ENCODE measurements around the gene TGFBRAP1. TPM values are rescaled to one million over a fixed set of nuclear protein-coding genes. Genes with fewer than 3 reads are reported as not detected.

Gene TGFBRAP1
- total and polyA plus RNA-seq, 9 of the 15 experiments (the other 6 are each of a cell fraction or from before 2014, with no cell fraction given) = 3.7 to 18.0 (median 11.0) TPM

- no peak overlapping the region for H3K9ac ChIP-seq (ENCODE audit: insufficient read depth in 1 of 2, low read depth in 2 of 2, low read length in 2 of 2)
- ChIA-PET CTCF (ENCODE audit: low intra/inter-chr PET ratio) (no interaction called here), POLR2A (no interaction called here)
- no peak overlapping the region for H3K27ac ChIP-seq (ENCODE audit: extremely low read depth, low read depth, low read length)
- intact Hi-C loops (cut with micrococcal nuclease) = loop anchor here (5.0 kb wide), 2 partner anchors 57 to 63 kb away; no protein-coding TSS in a partner anchor
- H3K27me3 ChIP-seq (ENCODE audit: control insufficient read depth in 2 of 2, insufficient read depth in 2 of 2, low read length in 2 of 2) = peaks cover 21 to 54% of the 10 kb centered on the region in 2 experiments; a peak in 4 of 5 replicates
- H3K9me3 ChIP-seq (replicated peaks; ENCODE audit: control insufficient read depth, insufficient read depth, low read depth, low read length) = no peaks in the 10 kb centered on the region
- TF ChIP-seq SMARCA5 (IDR thresholded peaks at IDR 0.05) = no peak
- no peak for TF ChIP-seq ZNF717 (CRISPR knock-in tag; IDR thresholded peaks at IDR 0.05)
- TF ChIP-seq ERF (CRISPR knock-in tag; IDR thresholded peaks at IDR 0.05) = no peak
- no peak for TF ChIP-seq ESRRA (IDR thresholded peaks at IDR 0.05; ENCODE audit: borderline replicate concordance, low read depth)
- TF ChIP-seq MXI1 (IDR thresholded peaks at IDR 0.05; ENCODE audit: low read depth, low read length) = no peak
- TF ChIP-seq SRSF1 (IDR thresholded peaks at IDR 0.05; ENCODE audit: low read depth, low read length) = no peak
- no peak for TF ChIP-seq ADNP (tag; IDR thresholded peaks at IDR 0.05)
- no peak for TF ChIP-seq PTTG1 (tag; IDR thresholded peaks at IDR 0.05; ENCODE audit: low read depth)
- TF ChIP-seq POLR2AphosphoS2 (IDR thresholded peaks at IDR 0.05; ENCODE audit: low read length) = no peak
- no peak for TF ChIP-seq ZKSCAN1 (IDR thresholded peaks at IDR 0.05; ENCODE audit: low read depth, low read length)
- TF ChIP-seq ETV1 (tag; conservative IDR thresholded peaks at IDR 0.05; ENCODE audit: low read depth) = no peak
- no peak for TF ChIP-seq NR3C1 (CRISPR knock-in tag; IDR thresholded peaks at IDR 0.05)
- TF ChIP-seq ZNF212 (CRISPR knock-in tag; IDR thresholded peaks at IDR 0.05) = no peak
- TF ChIP-seq MTA3 (IDR thresholded peaks at IDR 0.05; ENCODE audit: borderline replicate concordance) = no peak
- TF ChIP-seq RCOR1 (IDR thresholded peaks at IDR 0.05; ENCODE audit: borderline replicate concordance in 1 of 2, low read depth in 2 of 2, low read length in 2 of 2) = no peak
- no peak for TF ChIP-seq PRMT5 (CRISPR knock-in tag; IDR thresholded peaks at IDR 0.05)
- no peak for TF ChIP-seq SMARCA4 (IDR thresholded peaks at IDR 0.05)
- TF ChIP-seq ZNF584 (CRISPR knock-in tag; IDR thresholded peaks at IDR 0.05; ENCODE audit: low read depth) = no peak
- TF ChIP-seq ZZZ3 (IDR thresholded peaks at IDR 0.05) = no peak
- H2AFZ ChIP-seq (ENCODE audit: low read depth, low read length) = no peak overlapping the region
- H4K20me1 ChIP-seq (replicated peaks; ENCODE audit: control insufficient read depth, insufficient read depth, low read length) = peaks cover 5% of the 10 kb centered on the region; the same call in 1 of the 2 replicates
- H3K4me2 ChIP-seq (ENCODE audit: insufficient read depth, low read length) = no peak overlapping the region
- no peaks in the 10 kb centered on the region for H3K36me3 ChIP-seq (ENCODE audit: control insufficient read depth, insufficient read depth, low read length)
- no peaks in the 10 kb centered on the region for H3K9me1 ChIP-seq (ENCODE audit: control insufficient read depth, insufficient read depth, low read length)
- in situ Hi-C loops (cut with MboI) = loop anchor here (5.0 kb wide), 1 partner anchor 128 kb away; no protein-coding TSS in a partner anchor
- H3K4me3 ChIP-seq = no peak overlapping the region
- no peak for ATAC-seq
- DNase-seq (ENCODE audit: extremely low read depth in 1 of 4, low spot score in 3 of 4) = no peak
- peaks cover 2 to 21% of the 10 kb centered on the region in 2 experiments; a peak in 3 of 5 replicates for H3K4me1 ChIP-seq (replicated peaks in 1 of 2; ENCODE audit: control insufficient read depth in 2 of 2, insufficient read depth in 2 of 2, low read length in 2 of 2)
- no TSS peak for BruUV-seq (replicated peaks)
- no peak for FAIRE-seq
- 5% methylated on average over 2 of the region's 2 CpGs for WGBS (ENCODE audit: insufficient coverage, low coverage, missing lambda C conversion rate)
- no peaks in the 10 kb centered on the region for H3K79me2 ChIP-seq (ENCODE audit: control insufficient read depth, insufficient read depth, low read length)
These were observed 89.6 kb downstream of the TGFBRAP1 start for GRCh38 chr2:105239924-105240323.
